Measurements from ENCODE around the gene NAA15.
"Not testable (repeated sequence)": the region's sequence is repeated elsewhere in the genome, so short reads cannot be mapped to it uniquely, and the experiment has no call there.

Gene NAA15

GRCh38 chr4:139368998-139369397 lies 67.7 kb downstream of the NAA15 start:
- no peak for DNase-seq

- no peak for DNase-seq
Observed at GRCh38 chr4:139374251-139374650, 72.9 kb downstream of the NAA15 start.

- DNase-seq: no peak
Observed at GRCh38 chr4:139386421-139386820, 85.1 kb downstream of the NAA15 start.

- DNase-seq: no peak
Observed at GRCh38 chr4:139389102-139389501, 87.8 kb downstream of the NAA15 start.

- DNase-seq: no peak
Observed at GRCh38 chr4:139389991-139390390, 88.7 kb downstream of the NAA15 start.

- no peak for DNase-seq
Observed at GRCh38 chr4:139391731-139392130, 90.4 kb downstream of the NAA15 start.

GRCh38 chr4:139392797-139393196 lies 91.5 kb downstream of the NAA15 start:
- DNase-seq: no peak

GRCh38 chr4:139401368-139401767 lies 100.1 kb downstream of the NAA15 start:
- no peak for DNase-seq

- no peak for DNase-seq
Observed at GRCh38 chr4:139402436-139402835, 101.1 kb downstream of the NAA15 start.

- no peak for DNase-seq
Observed at GRCh38 chr4:139403462-139403861, 102.2 kb downstream of the NAA15 start.

- no peak for DNase-seq
Observed at GRCh38 chr4:139410312-139410711, 109.0 kb downstream of the NAA15 start.

GRCh38 chr4:139414671-139415210 lies 113.4 kb downstream of the NAA15 start:
- not testable (repeated sequence) for DNase-seq

GRCh38 chr4:139416073-139416673 lies 114.9 kb downstream of the NAA15 start:
- DNase-seq: peak; percentile 55

- peak; percentile 3 for DNase-seq
Observed at GRCh38 chr4:139419388-139419914, 118.1 kb downstream of the NAA15 start.

GRCh38 chr4:139420652-139421051 lies 119.3 kb downstream of the NAA15 start:
- no peak for DNase-seq

- no peak for DNase-seq
Observed at GRCh38 chr4:139436122-139436521, 134.8 kb downstream of the NAA15 start.

GRCh38 chr4:139438141-139438540 lies 136.8 kb downstream of the NAA15 start:
- DNase-seq: no peak

- no peak for DNase-seq
Observed at GRCh38 chr4:139441029-139441428, 139.7 kb downstream of the NAA15 start.

- no peak for DNase-seq
Observed at GRCh38 chr4:139443661-139444060, 142.4 kb downstream of the NAA15 start.

- DNase-seq: not testable (repeated sequence)
Observed at GRCh38 chr4:139444881-139445280, 143.6 kb downstream of the NAA15 start.

GRCh38 chr4:139447078-139447477 lies 145.8 kb downstream of the NAA15 start:
- DNase-seq: not testable (repeated sequence)

- DNase-seq: no peak
Observed at GRCh38 chr4:139450586-139450985, 149.3 kb downstream of the NAA15 start.

- no peak for DNase-seq
Observed at GRCh38 chr4:139451997-139452396, 150.7 kb downstream of the NAA15 start.

- peak; percentile 86 for DNase-seq
Observed at GRCh38 chr4:139453041-139453370, 151.7 kb downstream of the NAA15 start.

Data from CD4-positive, alpha-beta T cell treated with Interleukin-4 for 4 hours (primary cell).